Skeletal muscle cell (primary cell): ENCODE data around the gene CFAP161.
A peak's percentile ranks its signal among the peaks of the same experiment; 100 is the strongest.

Experiments
- DNase-seq: peaks from one replicate; pipeline ENCODE4 v3.0.0-alpha.2; 2010; ENCODE audit warnings: low read depth
- H3K4me3 ChIP-seq: 2 replicates; pipeline ENCODE4 v1.5.1; 2011; ENCODE audit warnings: low read depth, mild to moderate bottlenecking, control low read depth, low read length, moderate library complexity

CFAP161 gene, protein sequence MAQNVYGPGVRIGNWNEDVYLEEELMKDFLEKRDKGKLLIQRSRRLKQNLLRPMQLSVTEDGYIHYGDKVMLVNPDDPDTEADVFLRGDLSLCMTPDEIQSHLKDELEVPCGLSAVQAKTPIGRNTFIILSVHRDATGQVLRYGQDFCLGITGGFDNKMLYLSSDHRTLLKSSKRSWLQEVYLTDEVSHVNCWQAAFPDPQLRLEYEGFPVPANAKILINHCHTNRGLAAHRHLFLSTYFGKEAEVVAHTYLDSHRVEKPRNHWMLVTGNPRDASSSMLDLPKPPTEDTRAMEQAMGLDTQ

GRCh38 chr15:81133782-81134461, at the start of gene CFAP161:
Gene CFAP161 (plus strand): TSS chr15:81134270. CDS start chr15:81134330, 60 bp downstream.
- DNase-seq, result no peak
- H3K4me3 ChIP-seq, result peak within 1 kb of the TSS; percentile 44

DNA sequence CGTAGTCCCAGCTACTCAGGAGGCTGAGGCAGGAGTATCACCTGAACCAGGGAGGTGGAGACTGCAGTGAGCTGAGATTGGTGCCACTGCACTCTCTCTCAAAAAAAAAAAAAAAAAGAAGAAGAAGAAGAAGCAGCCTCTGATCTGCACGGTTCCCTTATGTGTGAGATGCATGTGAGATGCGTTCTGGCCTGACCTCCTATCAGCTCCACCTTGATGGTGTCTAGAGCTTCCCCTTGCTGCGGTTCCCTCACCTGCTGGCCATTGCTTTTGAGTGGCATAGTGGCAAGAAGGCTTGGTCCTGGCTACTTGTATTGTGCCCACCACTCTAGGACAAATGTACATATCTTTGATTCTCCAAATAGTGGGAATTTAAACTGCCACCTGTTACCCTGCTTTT, 49.4 kb upstream of the CFAP161 start:
- no peak for DNase-seq
- no peak overlapping the region for H3K4me3 ChIP-seq

- H3K4me3 ChIP-seq, result no peak overlapping the region
- DNase-seq, result no peak
Measured at GRCh38 chr15:81085213-81085612, 48.9 kb upstream of the CFAP161 start.

GRCh38 chr15:81085898-81086297, 48.2 kb upstream of the CFAP161 start:
- no peak overlapping the region for H3K4me3 ChIP-seq

DNA sequence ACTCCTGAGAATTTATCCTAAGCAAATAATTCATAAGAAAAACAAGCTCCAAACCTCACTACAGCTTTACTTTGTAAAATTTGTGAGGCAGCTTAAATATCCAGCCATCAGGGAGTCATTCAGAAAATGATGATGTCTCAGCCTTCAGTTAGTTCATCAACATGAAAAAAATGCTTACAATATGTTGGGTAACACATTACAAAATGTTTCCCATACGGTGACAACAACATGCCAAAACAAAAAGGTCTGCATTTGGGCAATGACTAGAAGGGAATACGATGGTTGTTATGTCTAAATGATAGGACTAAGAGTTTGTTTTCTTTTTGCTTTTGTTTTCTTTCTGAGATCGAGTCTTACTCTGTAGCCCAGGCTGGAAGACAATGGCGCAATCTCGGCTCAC, 47.0 kb upstream of the CFAP161 start:
- no peak for DNase-seq
- H3K4me3 ChIP-seq, result no peak overlapping the region

More at GRCh38 chr15:81085898-81086297, 48.2 kb upstream of the CFAP161 start:
- no peak for DNase-seq

- DNase-seq, result no peak
- no peak overlapping the region for H3K4me3 ChIP-seq
Measured at GRCh38 chr15:81087694-81088093, 46.4 kb upstream of the CFAP161 start.

- H3K4me3 ChIP-seq, result no peak overlapping the region
- no peak for DNase-seq
Measured at GRCh38 chr15:81088470-81089013, 45.5 kb upstream of the CFAP161 start.

- peak overlapping the region; percentile 9 for H3K4me3 ChIP-seq
- DNase-seq, result peak; percentile 94
Measured at GRCh38 chr15:81091889-81092558, 42.0 kb upstream of the CFAP161 start.

DNA sequence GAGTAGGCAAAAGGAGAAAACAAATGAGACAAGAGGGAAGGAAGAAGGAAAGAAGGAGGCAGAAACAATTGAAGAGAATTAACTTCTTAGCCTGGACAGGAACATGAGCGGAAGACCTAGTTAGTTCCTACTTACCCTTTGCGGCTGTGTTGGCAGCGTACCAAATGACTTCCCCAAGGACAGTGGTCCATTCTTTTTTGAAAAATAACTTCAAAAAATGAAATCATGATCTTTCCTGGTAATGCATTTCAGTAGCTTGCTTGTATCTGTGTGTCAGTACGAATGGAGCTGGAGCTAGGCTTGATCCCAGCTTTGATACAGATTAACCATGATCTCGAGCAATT, 41.5 kb upstream of the CFAP161 start:
- H3K4me3 ChIP-seq, result peak overlapping the region; percentile 9
- no peak for DNase-seq

- H3K4me3 ChIP-seq, result no peak overlapping the region
- no peak for DNase-seq
Measured at GRCh38 chr15:81093961-81094360, 40.1 kb upstream of the CFAP161 start.

- DNase-seq, result no peak
- no peak overlapping the region for H3K4me3 ChIP-seq
Measured at GRCh38 chr15:81095690-81096365, 38.2 kb upstream of the CFAP161 start.

DNA sequence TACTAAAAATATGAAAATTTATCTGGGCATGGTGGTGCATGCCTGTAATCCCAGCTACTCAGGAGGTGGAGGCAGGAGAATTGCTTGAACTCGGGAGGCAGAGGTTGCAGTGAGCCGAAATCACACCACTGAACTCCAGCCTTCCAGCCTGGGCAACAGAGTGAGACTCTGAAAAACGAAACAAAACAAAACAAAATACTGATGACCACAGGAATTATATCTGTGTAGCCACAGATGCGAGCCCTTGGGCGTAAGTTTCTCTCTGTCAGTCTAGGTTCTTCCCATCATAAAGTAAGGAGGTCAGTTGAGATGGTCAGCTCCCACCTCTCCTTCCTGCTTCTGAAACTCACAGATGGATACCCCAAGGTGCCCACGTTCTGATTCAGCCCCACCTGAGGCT, 37.7 kb upstream of the CFAP161 start:
- H3K4me3 ChIP-seq, result no peak overlapping the region
- DNase-seq, result no peak

DNA sequence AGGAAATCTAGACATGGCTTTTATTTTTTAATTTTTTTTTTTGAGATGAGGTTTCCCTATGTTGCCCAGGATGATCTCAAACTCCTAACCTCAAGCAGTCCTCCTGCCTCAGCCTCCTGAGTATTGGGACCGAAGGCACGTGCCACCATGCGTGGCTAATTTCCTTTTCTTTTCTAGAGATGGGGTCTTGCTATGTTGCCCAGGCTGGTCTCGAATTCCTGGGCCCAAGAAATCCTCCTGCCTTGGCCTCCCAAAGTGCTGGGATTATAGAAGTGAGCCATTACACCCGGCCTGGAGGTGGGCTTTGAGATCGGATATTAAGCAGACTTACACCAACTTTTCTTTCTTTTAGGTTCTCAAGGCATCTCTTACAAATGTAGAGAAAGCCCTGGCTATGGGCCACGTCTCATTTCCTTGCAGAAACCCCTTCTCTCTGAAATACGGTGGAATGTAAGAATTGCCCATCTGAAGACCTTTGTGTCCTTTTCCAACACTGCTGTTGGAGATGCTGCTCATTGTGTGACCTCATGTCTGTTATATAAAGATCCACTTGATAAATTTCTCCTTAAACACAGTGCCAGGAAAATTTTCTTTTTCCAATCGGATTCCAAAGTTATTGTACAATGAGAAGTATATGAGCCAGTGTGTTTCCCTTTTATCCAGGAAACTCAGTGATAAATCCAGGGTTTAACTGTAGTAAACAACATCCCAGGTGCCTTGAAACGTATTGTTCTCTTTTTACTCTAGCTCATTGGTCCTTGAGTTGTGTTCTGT, 36.8 kb upstream of the CFAP161 start:
- no peak for DNase-seq
- H3K4me3 ChIP-seq, result no peak overlapping the region

DNA sequence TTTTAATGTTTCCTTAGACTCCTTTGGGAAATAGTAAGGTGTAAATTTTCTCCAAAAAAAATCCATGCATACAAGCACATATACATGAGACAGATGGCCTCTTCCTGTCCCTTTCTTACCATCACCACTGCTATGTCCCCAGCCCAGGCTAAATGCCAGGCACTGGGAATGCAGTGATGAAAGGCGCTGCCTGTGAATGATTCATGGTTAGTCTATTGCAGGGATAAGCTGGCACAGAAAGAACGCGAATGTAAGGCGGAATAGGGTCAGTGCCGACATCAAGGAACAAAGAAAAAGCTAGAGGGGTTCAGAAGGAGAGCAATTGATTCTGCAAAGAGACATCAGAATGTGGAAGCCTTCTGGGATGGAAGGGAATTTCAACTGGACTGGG, 36.2 kb upstream of the CFAP161 start:
- H3K4me3 ChIP-seq, result no peak overlapping the region
- no peak for DNase-seq

- H3K4me3 ChIP-seq, result no peak overlapping the region
- DNase-seq, result no peak
Measured at GRCh38 chr15:81098349-81098748, 35.7 kb upstream of the CFAP161 start.

GRCh38 chr15:81098861-81099651, 35.0 kb upstream of the CFAP161 start:
- DNase-seq, result no peak
- no peak overlapping the region for H3K4me3 ChIP-seq

DNA sequence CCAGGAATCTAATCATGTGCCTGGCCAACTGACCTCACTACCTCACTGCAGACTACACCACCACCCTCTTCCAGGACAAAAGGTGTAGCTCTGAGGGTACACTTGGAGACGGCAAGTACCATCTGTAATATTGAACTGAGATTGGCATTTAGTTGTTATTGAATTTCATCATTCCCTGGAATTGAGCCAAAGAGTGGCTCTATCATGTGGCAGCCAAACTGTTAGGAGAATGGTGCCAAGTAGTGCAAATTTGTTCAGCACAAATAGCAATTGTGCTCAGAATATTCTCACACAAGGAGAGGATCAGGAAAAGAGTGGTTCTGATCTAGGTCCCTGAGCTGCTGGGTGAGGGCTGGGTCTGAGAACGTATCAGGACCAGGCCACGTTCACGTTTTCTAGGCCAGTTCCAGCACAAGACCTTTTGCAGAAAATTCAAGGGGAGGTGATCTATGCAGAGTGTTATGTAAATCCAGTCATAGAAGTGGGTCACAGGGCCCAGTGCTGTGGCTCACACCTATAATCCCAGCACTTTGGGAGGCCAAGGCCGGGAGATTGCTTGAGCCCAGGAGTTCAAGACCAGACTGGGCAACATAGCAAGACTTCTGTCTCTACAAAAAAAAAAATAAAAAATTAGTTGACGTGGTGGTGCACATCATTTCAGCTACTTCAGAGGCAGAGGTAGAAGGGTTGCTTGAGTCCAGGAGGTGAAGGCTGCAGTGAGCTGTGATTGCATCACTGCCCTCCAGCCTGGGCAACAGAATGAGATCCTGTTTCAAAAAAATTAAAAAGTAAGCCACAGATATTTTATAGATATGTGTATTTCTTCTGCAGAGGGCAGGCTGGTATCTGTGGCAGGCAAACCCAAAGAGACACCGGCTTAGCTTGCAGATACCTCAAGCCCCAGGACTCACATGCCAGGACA, 31.9 kb upstream of the CFAP161 start:
- DNase-seq, result no peak
- H3K4me3 ChIP-seq, result no peak overlapping the region
